SIG-M5 (cell line): ENCODE data around the gene TCF23.
"Not testable (repeated sequence)": the region's sequence is repeated elsewhere in the genome, so short reads cannot be mapped to it uniquely, and the experiment has no call there.

Source experiments
- DNase-seq: peaks from one replicate; lab custom pipeline; 2025; lab: John Stamatoyannopoulos, UW

The TCF23 gene

DNA sequence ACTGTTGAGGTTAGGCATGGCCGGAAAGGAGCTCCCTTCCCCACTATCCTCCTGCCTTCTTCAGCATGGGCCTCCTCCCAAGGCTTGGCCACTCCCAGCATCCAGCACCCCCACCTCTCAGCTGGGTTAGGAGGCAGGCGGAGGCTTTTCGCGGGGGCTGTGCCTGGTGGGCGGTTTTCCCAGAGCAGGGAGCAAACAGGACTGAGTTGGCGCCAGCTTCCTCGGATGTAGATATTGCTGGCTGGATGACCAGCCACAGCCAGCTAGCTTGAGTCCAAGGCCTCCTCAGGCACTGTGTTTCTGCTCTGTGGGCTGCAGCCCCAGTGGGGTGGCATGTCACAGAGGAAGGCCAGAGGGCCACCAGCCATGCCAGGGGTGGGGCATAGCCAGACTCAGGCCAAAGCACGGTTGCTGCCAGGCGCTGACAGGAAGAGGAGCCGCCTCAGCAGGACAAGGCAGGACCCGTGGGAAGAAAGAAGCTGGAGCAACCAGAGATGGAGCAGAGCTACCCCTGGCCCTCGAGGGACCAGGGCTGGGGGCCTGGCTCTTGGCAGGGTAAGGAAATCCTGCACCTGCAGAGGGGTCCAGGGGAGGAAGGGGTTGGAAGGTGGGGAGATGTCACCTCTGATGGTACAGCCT lies at the start of gene TCF23:
TCF23 (plus strand) TSS at position 204 of the 639 bp plus-strand sequence; CDS start at position 334, 130 bp downstream.
- DNase-seq, result no peak

DNA sequence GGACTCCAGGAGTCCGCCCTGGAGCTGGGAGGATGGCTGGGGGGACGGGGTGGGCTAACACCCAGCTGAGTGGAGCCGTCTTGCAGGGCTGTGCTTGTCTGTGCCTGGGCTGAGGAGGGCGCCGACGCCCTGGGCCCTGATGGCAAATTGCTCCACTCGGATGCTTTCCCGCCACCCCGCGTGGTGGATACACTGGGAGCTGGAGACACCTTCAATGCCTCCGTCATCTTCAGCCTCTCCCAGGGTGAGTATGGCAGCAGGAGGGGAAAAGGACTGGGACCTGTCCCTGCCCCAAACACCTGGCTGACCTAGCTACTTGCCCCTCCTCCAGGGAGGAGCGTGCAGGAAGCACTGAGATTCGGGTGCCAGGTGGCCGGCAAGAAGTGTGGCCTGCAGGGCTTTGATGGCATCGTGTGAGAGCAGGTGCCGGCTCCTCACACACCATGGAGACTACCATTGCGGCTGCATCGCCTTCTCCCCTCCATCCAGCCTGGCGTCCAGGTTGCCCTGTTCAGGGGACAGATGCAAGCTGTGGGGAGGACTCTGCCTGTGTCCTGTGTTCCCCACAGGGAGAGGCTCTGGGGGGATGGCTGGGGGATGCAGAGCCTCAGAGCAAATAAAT lies 49.4 kb upstream of the TCF23 start:
- DNase-seq, result no peak

DNA sequence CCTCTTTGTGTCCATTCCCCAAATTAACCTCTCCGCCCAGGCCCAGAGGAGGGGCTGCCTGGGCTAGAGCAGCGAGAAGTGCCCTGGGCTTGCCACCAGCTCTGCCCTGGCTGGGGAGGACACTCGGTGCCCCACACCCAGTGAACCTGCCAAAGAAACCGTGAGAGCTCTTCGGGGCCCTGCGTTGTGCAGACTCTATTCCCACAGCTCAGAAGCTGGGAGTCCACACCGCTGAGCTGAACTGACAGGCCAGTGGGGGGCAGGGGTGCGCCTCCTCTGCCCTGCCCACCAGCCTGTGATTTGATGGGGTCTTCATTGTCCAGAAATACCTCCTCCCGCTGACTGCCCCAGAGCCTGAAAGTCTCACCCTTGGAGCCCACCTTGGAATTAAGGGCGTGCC lies 48.8 kb upstream of the TCF23 start:
- no peak for DNase-seq

GRCh38 chr2:27102329-27102728 lies 46.5 kb upstream of the TCF23 start:
- DNase-seq, result no peak

DNA sequence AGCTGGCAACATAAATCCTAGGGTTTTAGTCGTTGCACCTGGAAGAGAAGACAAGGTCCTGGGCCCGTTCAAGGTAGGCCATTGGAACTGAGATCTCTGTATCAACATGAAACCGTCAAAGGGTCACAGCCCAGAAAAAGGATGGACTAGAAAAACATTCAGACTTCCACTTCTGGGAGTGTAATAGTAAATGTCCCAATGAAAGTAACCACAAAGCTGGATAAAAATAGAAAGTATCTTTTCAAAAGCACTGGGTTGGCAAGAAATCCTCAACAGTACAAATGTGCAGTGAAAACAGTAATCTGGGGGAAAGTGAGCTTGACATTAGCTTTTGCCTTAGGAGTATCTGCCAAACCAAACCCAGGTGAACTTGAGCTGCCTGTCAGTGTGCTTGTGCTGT lies 42.8 kb upstream of the TCF23 start:
- DNase-seq, result no peak

GRCh38 chr2:27108221-27108620 lies 40.6 kb upstream of the TCF23 start:
- DNase-seq, result no peak

DNA sequence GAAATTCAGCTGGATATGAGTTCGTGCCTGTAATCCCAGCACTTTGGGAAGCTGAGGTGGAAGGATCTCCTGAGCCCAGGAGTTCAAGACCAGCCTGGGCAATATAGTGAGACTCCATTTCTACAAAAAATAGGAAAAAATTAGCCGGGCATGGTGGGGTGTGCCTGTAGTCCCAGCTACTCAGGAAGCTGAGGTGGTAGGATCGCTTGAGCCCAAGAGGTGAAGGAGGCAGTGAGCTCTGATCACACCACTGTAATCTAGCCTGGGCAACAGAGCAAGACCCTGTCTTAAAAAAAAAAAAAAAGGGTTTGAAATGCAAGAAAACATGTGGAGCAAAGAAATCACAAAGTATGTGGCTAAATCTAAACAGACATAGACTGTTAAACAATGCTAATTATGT lies 39.7 kb upstream of the TCF23 start:
- no peak for DNase-seq

DNA sequence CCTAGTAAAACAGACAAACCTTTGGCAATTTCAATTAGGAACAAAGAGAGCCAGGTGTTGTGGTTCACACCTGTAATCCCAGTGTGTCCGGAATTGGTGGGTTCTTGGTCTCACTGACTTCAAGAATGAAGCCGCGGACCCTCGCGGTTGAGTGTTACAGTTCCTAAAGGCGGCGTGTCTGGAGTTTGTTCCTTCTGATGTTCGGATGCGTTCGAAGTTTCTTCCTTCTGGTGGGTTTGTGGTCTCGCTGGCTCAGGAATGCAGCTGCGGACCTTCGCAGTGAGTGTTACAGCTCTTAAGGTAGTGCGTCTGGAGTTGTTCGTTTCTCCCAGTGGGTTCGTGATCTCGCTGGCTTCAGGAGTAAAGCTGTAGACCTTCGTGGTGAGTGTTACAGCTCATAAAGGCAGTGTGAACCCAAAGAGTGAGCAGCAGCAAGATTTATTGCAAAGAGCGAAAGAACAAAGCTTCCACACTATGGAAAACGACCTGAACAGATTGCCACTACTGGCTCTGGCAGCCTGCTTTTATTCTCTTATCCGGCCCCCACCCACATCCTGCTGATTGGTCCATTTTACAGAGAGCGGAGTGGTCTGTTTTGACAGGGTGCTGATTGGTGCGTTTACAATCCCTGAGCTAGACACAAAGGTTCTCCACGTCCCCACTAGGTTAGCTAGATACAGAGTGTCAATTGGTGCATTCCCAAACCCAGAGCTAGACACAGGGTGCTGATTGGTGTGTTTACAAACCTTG lies 38.0 kb upstream of the TCF23 start:
- not testable (repeated sequence) for DNase-seq

DNA sequence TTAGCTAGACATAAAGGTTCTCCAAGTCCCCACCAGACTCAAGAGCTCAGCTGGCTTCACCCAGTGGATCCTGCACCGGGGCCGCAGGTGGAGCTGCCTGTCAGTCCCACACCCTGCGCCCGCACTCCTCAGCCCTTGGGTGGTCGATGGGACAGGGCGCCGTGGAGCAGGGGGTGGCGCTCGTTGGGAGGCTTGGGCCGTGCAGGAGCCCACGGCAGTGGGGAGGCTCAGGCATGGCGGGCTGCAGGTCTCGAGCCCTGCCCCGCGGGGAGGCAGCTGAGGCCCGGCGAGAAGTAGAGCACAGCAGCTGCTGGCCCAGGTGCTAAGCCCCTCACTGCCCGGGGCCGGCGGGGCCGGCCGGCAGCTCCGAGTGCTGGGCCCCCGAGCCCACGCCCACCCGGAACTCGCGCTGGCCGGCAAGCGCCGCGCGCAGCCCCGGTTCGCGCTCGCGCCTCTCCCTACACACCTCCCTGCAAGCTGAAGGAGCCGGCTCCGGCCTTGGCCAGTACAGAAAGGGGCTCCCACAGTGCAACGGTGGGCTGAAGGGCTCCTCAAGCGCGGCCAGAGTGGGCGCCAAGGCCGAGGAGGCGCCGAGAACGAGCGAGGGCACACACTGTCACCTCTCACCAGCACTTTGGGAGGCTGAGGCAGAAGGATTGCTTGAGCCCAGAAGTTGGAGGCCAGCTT lies 37.3 kb upstream of the TCF23 start:
- DNase-seq, result not testable (repeated sequence)

DNA sequence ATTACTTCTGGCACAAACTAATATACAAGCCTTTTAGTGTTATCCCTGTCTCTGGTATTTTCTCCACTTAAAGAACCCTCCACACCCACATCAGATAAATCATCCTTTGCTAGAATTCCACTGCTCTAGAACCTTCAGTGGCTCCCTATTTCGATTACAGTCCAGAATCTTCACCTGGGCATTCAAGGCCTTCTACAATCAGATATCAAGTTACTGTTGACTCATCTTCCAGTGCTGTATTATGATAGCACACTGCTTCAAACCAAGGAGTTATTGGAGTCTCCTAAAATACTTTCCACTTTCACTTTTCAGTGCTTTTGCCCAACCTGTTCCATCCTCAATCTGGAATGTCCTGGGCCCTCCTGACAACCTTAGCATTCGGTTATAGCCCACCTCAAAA lies 33.3 kb upstream of the TCF23 start:
- no peak for DNase-seq

DNA sequence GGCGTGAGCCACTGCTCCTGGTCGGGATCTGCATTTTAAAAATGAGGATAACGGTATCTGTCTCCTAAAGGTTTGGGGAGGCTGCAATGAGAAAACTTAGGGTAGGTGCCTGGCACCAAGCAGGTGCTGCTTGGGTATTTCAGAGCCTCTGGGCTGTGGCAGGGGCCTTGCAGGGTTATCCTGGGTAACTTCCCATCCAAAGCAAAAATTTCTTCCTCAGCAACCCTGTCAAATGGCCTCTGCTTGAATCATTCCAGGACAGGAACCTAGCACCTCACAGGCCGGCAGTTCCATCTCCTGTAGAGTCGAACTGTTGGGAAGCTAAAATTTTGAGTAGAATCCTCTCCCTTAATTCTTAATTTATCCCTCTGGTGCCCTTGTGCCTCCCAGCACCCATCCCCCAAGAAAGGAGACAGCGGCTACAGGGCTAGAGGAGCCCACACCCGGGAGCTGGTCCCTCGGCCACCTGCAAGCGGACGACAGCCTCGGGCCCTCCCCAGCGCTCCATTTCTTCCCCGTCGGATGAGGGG lies 30.7 kb upstream of the TCF23 start:
- DNase-seq, result no peak

DNA sequence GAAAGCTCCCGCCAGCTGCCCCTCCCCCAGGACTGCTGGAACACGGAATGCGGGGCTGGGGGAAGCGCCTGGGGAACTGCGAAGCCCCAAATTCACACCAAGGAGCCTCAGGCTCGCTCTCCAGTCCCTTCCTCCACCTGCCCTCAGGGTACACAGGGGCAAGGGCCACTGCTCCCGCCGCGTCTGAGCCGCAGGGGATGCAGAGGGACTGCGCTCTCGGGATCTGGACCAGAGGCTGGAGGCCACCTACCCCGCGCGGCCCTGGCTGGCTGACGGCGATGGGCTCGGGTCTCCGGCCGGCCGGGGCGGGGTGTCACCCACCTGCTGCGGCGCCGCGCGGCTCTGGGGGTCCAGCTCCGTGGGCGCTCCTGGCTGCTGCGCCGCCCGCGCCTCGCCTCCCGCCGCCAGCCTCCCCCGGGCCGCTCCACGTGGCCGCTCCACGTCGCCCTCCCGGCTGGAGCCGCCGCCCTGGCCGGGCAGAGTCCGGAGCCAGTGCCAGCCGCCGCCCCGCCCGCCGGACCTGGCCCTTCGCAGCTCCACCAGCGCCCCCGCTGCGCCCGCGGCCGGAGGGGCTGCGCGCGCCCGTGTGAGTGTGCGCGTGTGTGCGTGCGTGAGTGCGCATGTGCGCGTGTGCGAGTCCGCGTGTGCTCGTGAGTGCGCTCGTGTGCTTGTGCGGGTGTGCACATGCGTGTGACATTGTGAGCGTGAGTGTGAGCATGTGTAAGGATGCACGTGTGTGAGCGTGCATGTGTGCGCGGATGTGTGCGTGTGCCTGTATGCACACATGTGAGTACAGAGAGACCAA lies 30.1 kb upstream of the TCF23 start, which contains the start of gene CGREF1:
CGREF1 (minus strand) TSS at position 604 of the 805 bp plus-strand sequence. CDS start 14,762 bp downstream, outside the sequence.
- no peak for DNase-seq

- DNase-seq, result not testable (repeated sequence)
These were observed 29.5 kb upstream of the TCF23 start for GRCh38 chr2:27119330-27119670.

DNA sequence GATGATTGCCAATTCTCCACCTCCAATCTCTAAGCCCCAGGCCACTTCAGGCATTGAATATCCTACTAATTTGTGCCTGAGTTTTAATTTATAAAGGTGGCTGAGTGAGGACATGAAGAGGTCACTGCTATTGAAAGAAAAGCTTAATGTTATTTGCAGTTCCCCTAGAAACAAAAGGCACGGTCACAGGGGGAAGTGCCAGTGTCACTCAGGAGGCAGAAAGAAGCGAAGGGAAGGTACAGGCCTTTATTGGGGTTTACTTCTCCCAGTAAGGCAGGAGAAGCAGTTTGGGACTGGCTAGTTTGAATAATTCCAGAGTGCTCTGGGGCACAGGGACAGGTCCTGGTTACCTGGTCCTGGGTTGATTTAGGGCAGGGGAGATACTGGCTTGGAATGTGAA lies 26.9 kb upstream of the TCF23 start:
- DNase-seq, result no peak

DNA sequence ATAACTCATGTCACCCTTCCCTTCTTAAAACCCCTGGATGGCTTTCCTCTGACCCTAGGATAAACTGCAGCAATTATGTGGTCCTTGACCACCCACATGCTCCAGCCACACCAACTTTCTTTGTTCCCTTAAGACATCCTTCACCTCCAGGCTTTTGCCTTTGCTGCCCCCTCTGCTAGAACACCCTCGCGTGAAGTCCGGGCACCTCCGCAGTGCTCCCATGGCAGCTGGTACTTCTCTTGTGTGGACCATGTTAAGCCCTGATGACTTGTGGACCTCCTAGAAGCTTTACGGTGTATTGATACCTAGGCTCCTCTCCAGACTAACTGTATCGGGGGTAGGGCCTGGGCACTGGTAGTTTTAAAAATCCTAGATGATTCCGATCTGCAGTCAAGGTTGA lies 26.0 kb upstream of the TCF23 start:
- DNase-seq, result no peak

- no peak for DNase-seq
These were observed 25.3 kb upstream of the TCF23 start, which contains the start of gene ABHD1 for GRCh38 chr2:27123302-27124150. TSS of gene ABHD1 (plus strand) at chr2:27123815. CDS start at chr2:27123949, 134 bp downstream.

DNA sequence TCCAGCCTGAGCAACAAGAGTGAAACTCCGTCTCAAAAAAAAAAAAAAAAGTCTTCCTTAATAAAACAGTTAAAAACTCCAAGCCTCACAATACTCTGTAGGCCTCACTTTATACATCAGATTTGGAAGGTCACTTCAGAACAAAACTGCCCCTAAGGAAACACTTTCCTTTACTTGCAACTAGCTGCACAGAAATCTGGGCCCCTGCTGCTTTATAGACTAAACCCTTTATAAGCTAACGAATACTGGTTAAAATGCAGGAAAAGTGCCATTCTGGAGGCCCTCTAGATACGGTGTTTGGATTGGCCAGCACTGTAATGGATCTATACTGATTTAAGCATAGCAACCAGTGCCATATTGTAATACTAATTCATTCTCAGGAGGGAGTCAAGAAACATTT lies 23.7 kb upstream of the TCF23 start:
- DNase-seq, result no peak

- no peak for DNase-seq
These were observed 22.5 kb upstream of the TCF23 start for GRCh38 chr2:27126252-27126710.

GRCh38 chr2:27127883-27128667 lies 20.7 kb upstream of the TCF23 start:
- no peak for DNase-seq
